GM13976 (cell line): Measurements from ENCODE around the gene CCDC136.

ENCODE experiments used
- DNase-seq: peaks from one replicate; pipeline ENCODE4 v3.0.0; 2012; ENCODE audit warnings: low spot score
- in situ Hi-C: fragments of 300-500 bp; cut with MboI; formaldehyde crosslinking; loops from one replicate; pipeline ENCODE4 v1.12.0; 2022; ENCODE audit warnings: low sequenced_read_pairs, mixed read lengths, inconsistent platforms; ENCODE audit not compliant: unreplicated experiment
- TF ChIP-seq, protein P1 (sequence below): IDR thresholded peaks from 2 replicates; pipeline ENCODE4 v1.5.1; 2012; ENCODE audit warnings: borderline replicate concordance, mild to moderate bottlenecking; ENCODE audit not compliant: insufficient read depth; ENCODE audit errors: extremely low read depth, missing control alignments, control extremely low read depth

Gene CCDC136

DNA sequence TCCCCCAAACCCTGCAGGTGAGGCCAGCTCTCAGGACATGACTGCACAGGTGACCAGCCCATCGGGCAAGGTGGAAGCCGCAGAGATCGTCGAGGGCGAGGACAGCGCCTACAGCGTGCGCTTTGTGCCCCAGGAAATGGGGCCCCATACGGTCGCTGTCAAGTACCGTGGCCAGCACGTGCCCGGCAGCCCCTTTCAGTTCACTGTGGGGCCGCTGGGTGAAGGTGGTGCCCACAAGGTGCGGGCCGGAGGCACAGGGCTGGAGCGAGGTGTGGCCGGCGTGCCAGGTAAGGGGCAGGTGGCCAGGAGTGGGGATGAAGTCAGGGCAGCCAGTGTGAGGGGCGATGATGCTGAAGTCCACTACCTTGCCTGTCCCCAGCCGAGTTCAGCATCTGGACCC, 62.6 kb downstream of the CCDC136 start:
- in situ Hi-C loops: no loop called here
- TF ChIP-seq, protein P1, sequence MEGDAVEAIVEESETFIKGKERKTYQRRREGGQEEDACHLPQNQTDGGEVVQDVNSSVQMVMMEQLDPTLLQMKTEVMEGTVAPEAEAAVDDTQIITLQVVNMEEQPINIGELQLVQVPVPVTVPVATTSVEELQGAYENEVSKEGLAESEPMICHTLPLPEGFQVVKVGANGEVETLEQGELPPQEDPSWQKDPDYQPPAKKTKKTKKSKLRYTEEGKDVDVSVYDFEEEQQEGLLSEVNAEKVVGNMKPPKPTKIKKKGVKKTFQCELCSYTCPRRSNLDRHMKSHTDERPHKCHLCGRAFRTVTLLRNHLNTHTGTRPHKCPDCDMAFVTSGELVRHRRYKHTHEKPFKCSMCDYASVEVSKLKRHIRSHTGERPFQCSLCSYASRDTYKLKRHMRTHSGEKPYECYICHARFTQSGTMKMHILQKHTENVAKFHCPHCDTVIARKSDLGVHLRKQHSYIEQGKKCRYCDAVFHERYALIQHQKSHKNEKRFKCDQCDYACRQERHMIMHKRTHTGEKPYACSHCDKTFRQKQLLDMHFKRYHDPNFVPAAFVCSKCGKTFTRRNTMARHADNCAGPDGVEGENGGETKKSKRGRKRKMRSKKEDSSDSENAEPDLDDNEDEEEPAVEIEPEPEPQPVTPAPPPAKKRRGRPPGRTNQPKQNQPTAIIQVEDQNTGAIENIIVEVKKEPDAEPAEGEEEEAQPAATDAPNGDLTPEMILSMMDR: no peak
- DNase-seq: no peak

DNA sequence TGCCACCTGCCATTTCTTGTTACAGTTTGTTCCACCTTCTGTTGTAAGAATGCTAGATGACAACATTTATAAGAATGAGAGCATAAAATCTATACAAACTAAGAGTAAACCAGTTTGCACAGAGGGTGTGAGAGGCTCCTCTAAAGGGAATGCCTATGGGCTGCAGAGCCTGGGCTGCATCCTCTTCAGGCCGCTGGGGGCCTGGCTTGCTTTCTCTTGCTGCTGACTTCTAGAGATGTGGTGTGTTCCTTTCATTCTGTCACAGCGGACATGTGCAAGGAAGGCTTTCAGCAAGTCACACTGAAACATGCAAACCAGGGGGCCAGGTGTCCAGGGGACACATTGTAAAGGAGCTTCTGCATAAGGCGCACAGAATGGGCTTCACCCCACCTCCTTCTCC, 63.8 kb downstream of the CCDC136 start:
- in situ Hi-C loops: no loop called here
- TF ChIP-seq, protein P1: no peak
- no peak for DNase-seq

DNA sequence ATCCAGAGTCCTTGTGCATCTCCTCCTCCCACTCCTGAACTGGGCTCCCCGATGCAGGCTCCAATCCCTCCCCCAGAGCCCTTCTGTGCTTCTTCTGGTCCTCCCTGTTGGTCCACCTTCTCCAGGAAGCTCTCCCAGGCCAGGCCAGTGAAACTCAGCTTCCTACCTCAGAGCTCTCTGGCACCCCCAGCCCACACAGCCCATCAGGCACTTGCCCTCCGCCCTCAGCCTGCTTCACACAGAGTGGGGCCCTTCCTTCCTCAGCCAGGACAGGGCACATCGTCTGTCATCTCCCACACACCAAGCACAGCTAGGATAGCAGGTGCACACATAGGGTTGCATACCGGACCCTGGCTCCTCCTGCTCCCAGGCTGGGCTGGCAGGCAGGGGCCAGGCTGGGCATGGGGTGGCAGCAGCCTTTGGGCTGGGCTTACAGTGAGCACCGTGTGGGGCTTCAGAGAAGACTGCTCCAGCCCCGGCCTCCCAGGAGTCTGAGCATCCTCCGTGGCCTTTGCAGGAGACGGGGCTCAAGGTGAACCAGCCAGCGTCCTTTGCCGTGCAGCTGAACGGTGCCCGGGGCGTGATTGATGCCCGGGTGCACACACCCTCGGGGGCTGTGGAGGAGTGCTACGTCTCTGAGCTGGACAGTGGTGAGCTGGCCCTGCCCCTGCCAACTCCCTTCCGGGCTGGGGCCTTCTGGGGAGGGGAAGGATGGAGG, 64.4 kb downstream of the CCDC136 start:
- TF ChIP-seq, protein P1: no peak
- DNase-seq: no peak
- in situ Hi-C loops: no loop called here

- TF ChIP-seq, protein P1: no peak
- in situ Hi-C loops: no loop called here
- no peak for DNase-seq
Observed at GRCh38 chr7:128858380-128859231, 66.8 kb downstream of the CCDC136 start.

DNA sequence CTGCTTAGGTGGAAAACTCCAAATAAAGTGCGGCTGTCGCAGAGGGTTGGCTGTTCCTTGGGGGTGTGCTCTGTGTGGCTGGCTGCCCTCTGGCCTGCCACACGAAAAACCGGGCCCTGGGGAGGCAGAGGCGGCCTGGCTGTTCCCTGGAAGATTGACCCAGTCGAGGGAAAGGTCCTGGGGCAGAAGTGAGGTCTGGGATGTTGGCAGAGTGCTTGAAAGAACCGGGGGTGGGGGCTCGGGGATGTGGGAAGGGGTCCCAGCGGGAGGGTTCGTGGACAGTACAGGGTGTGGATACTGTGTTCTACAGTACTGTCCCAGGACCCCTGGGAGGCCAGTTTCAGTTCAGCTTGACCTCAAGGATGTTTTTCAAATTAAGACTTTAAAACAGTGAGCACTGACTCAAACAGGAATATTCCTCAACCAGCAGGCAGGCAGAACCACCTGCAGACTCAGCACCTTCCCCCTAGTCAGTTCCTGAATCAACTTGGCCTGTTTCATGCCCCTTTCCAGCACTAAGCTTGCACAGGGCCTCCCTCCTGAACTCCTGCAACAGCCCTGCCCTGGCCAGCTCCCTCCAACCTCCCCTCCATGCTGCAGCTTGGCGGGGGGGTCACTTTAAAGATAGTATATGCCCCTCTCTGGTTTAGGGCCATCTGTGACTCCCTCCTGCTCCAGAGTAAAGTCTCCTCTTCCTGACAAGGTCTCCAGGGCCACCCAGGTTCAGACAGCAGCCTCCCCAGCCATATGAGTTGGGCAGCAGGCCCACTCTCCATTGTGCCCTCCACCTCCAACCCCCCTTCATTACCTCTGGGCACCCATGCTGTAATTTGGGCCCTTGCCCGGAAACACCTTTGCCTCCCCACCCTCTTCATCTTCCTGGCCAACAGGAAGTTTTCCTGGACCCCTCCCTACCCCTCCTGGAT, 67.7 kb downstream of the CCDC136 start:
- in situ Hi-C loops: no loop called here
- TF ChIP-seq, protein P1: no peak
- no peak for DNase-seq
